ENCODE data around the gene TMEM134.

Gene TMEM134

DNA sequence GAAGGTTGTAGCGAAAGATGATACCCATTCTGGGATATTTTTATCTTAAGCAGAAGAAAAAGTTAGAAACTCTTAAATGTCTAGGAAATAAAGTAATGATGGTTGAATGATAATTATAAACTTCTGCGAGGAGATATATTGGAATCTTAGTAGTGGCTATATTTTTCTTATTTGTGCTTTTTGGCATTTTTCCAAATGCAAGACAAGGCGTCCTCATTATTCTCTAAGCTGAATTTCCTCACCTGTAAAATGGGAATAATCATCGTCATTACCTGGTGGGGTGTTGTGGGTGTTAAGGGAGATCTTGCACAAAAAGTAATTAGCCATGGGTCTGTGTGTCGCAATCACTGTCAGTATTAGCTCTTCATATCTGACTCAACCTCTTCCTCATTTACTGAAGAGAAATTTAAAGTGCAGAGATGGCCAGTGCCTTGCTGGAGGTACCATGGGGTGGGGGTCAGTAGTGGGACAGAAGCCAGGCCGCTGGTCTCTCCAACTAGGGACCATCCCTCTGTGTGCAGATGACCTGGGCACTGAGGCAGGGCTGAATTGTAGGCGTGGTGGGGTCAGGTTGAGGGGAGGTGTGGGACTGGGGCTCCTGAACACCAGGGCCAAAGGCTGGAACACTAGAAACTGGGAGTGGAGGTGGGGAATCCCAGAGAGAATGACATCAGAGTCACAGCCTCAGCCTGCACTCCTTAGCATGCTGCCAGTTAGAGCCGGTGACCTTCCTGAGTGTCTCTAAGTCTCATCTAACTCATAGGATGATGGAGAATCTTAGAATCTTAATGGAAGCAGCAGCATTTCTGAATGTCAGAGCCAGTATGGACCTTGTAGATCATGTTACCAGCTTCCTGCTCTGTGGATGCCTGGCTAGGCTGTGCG, 32.0 kb upstream of the TMEM134 start:
- DNase-seq (ENCODE audit: low spot score), result no peak

DNA sequence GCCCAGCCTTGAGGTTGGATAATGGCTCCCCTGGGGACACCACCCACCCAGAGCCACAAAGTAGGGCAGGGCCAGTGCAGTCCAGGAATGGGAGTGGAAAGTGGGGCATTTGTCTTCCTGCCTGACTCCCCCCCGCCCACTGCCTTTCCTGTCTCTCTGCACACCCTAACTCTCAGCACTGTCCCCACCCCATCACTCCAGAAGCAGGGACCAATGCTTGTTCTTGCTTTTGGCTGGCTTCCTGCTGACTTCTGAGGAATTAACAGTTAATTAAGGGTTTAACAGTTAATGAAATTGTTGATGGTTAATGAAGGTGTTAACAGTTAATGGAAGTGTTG, 31.4 kb upstream of the TMEM134 start:
- DNase-seq (ENCODE audit: low spot score), result no peak

DNA sequence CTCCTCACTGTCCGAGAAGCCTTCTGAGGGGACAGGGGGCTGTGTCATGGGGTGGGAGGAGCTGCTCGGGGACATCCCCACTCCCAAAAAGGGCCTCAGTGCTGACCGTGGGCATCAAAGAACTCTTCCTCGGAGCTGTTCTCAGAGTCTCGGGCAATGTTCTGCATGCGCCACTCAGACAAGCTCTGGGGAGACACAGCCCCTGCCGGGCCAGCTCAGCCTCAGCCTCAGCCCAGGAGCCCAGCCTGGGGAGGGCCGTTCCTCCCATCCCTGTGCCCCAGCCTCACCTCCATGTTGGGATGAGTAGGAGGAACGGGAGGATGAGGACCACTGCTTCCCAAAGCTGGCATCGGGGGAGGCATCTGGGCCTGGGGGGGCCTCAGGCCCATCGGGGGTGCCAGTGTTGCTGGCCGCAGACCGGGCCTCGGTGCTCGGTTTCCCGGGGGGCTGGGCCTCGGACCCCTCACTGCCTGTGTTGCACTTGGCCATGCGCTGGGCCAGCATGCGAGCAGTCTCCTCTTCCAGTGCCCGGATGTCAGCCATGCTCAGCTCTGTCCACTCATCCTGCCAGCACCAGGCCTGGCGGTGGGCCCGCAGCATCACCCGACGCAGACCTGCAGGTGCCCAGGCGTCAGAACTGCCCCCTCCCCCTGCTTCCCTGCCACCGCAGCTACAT, 30.9 kb upstream of the TMEM134 start:
- no peak for DNase-seq (ENCODE audit: low spot score)

DNA sequence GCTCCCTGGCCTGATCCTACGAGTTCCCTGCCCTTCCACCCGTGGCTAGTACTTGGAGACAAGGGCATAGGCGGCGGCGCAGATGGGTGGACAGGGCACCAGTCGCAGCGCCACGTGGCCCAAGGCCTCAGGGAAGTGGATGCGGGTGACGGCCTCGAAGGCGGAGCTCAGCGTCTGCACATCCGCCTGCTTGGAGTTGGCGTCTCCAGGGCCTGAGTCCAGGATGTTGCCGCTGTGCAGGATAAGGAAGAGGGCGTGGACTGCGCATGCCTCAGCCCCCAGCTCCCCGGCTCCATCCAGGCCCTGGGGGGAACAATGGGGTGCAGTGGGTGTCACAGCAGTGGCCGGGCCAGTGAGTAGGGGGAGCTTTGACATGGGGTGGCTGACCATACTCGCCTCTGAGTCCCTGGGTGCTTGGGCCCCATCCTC, 29.5 kb upstream of the TMEM134 start:
- DNase-seq (ENCODE audit: low spot score), result no peak

DNA sequence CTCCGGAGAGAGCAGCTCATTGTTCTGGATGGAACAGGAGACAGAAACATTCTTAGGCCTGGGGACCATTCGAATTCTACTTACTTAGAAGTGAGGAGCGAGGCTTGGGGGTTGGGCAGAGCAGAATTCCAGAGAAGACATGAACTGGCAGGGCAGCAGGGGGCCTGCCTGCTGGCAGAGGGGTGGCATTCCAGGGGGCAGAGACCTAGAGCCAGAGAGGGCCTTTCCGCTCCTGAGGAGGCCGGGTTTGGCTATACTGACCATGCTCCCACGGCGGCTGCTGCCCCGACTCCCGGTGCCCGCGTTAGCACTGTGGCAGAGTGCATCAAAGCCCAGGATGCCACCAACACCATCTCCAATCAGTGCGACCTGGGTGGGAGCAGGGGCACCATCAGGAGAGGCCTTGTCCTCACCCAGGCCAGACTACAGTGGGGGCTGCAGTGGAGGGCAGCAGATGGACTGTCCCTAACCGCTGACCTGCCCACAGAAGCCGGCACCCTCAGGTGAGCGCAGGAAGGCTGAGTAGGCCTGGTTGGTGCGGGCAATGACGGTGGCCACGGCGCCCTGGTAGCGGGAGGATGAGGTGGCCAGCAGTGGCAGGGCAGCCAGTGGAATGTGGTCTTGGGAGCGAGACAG, 28.7 kb upstream of the TMEM134 start:
- DNase-seq (ENCODE audit: low spot score), result no peak

DNA sequence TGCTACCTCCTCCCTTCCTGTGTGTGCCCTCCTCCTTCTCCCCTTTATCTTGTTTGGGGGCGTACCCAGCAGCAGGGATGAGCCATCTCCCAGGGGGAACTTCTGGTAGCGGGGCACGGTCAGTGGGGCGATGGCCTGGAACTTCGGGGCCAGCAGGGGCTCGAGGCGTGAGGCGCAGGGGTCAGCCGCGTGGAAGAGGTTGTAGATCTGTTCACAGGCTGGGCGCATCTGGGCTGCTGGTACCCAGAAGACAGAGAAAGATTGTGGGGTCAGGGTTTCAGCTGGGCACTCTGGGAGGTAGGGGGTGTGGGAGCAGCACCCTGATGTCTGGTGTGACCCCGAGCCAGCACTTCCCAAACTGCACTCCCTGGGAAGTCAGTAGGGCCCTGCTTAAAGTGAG, 27.1 kb upstream of the TMEM134 start:
- no peak for DNase-seq (ENCODE audit: low spot score)

DNA sequence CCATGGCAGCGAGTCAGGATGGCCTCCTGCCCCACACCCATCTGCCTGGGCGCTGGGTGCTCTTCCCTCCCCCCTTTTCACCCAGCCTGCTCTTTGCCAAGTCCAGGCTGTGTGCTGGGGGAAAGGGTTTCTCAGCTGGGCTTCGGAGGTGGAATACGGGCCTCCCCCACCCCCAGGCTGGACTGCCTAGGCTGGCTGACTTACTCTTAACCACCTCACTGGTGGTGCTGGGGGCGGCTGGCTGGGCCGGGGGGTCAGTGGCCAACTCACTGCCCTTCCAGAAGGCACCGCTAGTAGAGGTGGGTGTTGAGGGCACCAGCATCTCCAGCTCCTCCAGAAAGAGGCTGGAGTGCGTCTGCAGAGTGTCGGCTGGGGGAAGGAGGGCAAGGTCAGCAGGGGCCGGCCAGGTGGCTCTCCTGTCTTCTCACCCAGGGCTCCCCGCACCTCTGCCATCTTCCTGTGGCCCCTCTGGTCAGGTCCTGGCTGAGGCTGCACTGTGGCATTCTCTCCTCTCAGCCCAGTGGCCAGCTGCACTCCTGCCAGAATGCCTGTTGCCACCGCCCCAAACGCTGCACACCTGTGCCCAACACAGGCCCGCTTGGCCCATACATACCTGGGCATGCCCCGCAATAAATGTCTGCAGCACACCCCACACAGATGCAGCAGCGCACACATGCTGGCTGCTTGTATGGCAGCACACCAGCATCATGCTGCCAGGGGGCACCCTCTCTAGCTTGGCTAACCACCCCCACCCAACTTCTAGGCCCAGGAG, 26.4 kb upstream of the TMEM134 start:
- DNase-seq (ENCODE audit: low spot score), result no peak

DNA sequence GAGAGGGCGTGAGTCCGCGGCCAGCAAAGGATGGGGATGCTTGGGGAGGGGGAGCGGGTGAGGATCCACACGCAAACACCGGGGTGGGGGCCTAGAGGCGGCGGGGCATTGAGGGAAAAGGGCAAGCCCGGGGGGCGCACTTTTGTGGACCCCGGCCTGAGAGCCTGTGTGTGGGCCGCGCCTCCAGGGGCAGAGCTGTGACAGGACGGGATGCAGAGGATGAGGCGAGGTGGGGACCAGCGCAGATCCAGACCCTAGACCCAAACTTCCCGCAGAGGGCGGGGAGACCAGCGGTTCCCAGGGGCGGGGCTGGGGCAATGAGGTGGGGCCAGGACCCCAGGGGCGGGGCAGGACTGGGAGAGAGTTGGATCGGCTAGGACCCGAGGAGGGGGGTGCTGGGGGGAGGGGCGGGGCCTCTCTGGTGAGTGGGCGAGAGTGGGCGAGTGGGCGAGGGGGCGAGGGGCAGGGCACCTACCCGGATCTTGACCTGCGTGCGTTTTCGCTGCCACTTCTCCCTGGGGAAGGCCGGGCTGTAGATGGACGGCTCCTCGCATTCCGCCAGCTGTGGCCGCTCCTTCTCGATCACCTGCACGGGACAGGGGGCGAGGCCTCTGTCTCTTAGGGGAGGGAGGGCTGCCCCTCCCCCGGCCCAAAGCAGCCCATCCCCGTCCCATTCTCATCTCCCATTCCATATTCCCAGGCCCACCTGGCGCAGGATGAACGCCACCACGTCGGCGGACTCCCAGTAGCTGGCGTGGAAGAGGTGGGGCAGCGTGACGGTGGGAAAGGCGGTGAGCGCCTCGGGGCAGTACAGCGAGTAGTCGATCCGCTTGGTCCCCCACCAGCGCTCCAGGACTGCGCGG, 25.6 kb upstream of the TMEM134 start:
- no peak for DNase-seq (ENCODE audit: low spot score)

DNA sequence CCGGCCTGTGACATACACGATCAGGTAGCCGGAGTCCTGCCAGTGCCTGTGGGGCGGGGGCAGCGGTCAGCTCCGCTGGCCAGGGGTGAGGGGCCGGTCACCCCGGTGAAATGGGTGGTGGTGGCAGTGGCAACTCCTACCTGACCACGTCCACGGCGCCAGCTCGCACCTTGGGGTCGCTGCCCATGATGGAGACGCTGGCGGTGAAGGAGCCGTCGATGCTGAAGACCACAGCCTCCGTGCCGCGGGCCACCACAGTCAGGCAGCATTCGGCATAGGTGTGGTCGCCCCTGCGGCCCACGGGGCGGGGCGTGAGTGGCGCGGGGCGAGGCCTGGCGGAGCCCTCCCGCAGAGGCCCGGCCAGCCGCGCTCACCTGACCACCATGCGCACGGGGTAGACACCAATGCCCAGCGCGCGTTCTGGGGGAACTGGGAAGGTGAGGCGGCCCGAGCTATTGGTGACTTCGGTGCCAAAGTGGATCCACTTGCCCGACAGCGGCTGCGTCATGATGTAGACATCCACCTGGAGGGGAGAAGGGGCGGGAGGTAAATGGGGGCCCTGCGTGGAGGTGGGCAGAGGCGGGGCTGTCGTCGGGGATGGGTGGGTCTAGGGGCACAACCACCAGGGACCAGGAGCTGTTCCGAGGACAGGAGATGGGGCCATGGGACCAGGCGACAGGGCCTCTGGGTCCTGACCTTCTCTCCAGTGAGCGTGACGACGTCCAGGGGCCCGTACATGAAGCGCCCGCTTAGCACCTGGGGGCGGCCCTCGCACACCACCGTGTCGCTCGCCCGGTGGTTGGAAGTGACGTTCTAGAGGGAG, 24.7 kb upstream of the TMEM134 start:
- no peak for DNase-seq (ENCODE audit: low spot score)

DNA sequence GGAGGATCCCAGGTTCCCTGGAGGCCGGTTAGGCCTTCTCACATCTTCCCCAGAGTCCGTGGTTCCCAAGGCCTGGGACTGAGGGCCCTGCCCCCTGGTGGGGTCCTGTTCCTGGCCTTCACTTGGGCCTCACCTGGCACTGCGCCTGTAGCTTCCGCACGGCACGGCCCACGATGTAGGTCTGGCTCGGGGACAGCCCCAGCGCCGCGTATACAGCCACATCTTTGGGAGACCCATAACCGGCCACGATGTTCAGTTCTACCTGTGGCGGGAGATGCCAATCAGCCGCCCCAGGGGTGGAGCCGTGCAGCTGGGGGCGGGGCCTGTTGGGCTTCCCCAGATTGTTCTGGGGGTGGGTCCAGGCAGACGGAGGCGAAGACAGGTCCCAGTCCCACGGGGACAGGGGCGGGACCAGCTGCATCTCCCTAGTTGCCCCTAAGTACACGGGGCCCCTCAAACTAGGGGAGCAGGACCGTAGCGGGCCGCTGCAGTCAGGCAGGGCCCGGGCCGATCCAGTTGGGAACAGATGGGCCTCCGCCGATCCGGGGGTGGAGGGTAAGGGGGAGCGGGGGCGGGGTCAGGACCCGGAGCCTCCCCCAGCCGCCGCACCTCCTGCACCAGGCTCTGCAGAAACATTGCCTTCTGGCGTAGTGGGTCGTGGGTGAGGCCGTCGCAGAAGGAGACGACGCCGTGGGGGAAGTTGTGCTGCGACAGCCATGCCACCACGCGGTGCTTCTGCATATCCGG, 23.9 kb upstream of the TMEM134 start:
- no peak for DNase-seq (ENCODE audit: low spot score)

DNA sequence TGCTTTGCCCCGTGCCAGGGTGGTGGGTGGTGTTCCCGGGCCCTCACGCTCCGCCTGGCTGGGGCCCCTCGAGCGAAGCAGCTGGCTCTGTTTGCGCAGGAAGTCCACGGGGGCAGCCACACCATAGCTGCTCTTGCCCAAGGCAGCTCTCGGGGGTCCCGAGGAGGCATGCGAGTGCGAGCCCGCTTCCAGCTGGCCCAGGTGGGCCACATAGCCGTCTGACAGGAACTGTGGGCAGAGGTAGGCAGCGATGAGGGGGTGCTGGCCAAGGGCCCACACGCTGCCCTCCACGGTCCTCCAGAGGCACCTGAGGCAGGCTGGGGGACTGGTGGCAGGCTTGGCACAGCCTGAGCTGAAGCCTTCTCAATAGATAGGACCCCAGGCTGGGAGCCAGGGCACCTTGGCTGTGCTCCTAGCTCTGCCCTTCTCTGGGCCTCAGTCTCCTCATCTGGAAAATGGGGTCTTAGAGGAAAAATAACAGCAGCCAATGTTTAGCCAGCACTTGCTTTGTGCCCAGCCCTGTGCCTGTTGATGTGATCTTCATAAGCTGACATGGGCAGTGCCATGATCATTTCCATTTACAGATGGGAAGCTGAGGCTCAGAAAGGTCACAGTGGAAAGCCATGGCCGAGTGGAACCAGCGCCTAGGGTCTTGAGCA, 23.1 kb upstream of the TMEM134 start:
- no peak for DNase-seq (ENCODE audit: low spot score)

DNA sequence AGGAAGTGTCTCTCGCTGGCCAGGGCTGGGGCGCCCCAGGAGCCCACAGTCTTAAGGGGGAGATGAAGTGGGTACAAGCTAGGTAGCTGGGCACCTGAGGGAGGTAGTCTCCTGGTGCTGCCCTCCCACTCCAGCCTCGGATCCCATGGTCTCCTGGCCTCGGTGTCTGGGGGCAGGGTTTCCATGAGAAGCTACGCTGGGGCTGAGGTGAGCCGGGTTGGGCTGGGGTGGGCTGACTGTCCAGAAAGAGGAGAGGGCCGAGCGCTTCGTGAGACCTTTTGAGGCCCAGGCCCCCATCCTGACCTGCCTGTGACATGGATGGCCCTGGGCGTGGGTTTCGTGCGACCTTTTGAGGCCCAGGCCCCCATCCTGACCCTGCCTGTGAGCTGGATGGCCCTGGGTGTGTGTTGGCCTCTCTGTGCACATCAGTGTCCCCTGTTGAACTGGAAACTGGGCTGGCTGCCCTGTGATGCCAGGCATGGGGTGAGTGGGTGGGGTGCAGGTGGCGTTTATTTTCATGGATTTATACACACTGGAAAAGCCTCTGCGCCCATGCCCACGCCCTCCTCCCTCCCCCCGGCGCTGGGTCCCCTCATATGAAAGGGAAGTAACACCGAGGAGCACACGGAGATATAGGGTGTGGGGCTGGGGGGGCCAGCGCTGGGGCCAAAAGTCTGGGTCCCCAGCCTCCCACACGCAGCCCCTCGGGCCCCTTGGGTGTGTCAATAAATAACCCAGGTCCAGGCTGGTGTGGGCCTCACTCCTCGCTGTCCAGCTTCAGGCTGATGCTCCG, 22.4 kb upstream of the TMEM134 start:
- DNase-seq (ENCODE audit: low spot score), result no peak

DNA sequence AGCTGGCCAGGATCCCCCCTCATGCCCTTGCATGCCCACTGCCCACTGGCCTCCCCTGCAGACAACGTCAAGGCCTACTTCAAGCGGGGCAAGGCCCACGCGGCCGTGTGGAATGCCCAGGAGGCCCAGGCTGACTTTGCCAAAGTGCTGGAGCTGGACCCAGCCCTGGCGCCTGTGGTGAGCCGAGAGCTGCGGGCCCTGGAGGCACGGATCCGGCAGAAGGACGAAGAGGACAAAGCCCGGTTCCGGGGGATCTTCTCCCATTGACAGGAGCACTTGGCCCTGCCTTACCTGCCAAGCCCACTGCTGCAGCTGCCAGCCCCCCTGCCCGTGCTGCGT, 21.6 kb upstream of the TMEM134 start:
- no peak for DNase-seq (ENCODE audit: low spot score)

DNA sequence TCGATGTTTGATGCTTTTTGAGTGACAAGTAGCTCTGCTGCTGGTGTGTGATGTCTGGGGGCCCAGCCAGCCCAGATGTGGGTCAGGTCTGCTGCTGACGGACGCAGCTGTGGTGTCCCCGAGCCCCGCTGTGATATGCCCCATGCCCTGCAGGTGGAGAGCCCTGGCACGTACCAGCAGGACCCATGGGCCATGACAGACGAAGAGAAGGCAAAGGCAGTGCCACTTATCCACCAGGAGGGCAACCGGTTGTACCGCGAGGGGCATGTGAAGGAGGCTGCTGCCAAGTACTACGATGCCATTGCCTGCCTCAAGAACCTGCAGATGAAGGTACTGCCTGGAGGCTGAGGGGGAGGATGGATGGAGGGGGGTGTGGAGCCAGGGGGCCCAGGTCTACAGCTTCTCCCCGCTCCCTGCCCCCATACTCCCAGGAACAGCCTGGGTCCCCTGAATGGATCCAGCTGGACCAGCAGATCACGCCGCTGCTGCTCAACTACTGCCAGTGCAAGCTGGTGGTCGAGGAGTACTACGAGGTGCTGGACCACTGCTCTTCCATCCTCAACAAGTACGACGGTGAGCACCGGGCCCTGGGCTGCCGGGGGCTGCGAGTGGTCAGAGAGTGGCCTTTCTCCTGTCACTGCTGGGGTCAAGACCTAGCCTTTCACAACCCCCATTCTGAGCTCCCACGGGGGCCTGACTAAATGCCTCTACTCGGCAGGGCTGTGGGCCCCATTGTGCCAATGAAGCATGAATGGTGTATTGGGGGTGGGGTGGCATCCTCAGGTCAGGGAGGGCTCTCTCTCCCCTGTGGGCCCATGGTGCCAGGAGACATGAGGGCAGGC, 21.1 kb upstream of the TMEM134 start:
- no peak for DNase-seq (ENCODE audit: low spot score)

DNA sequence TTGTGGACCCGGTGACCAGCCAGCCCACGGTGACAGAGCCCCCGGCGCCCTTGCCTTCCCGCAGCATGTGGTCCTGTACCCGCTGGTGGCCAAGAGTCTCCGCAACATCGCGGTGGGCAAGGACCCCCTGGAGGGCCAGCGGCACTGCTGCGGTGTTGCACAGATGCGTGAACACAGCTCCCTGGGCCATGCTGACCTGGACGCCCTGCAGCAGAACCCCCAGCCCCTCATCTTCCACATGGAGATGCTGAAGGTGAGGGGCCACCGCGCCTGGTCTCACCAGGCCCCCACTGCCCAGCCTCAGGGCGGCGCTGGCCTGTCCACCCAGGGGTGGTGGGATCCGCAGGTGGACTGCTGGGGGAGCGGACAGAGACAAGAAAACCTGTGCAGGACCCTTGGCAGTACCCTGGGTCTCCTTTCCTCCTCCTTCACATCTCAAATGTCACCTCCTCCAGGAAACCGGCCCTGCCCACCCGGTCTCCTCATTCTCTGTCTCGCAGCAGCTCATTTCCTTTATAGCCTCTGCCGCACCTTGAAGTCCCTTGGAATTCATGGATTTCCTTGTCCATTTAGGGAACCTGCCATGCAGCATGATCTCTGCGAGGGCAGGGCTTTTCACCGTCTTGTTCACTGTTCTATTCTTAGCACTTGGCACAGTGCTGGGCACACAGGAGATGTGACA, 20.3 kb upstream of the TMEM134 start:
- DNase-seq (ENCODE audit: low spot score), result no peak

DNA sequence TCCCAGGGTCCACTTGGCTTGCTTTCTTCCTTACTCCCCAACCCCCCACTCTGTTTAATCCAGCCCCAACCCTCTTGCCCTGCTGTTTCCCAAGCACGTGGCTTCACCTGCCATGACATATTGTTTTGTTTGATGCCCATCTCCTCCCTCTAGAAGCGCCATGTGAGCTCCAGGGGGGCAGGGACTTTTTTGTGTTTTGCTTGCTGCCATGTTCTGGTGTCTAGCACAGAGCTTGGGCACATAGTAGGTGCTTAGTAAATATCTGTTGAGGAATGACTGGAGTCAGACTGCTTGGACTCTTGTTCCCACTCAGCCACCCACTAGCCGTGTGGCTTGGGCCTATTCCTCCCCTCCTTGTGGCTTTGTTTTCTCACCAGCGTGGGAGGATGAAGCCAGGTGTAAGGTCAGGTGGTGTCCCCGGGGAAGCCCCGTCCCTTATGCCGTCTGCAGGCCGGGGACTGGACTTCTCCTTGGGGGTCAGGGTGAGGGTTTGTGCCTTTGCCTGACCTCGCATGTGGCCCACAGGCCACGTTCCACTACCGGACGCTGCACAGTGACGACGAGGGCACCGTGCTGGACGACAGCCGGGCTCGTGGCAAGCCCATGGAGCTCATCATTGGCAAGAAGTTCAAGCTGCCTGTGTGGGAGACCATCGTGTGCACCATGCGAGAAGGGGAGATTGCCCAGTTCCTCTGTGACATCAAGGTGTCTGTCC, 17.6 kb upstream of the TMEM134 start:
- DNase-seq (ENCODE audit: low spot score), result no peak

Data from putamen (tissue), 1 donor.